NCI-H460 (cell line): ENCODE results near the gene C16orf78. TPM values are rescaled to one million over a fixed set of nuclear protein-coding genes. Genes with fewer than 3 reads are reported as not detected.

Experiments used
- DNase-seq: peaks from one replicate; pipeline ENCODE4 v3.0.0-alpha.2; 2016; ENCODE audit warnings: low read depth; ENCODE audit errors: extremely low read depth
- total RNA-seq: library from RNA; depleted of rRNA; stranded (reverse); fragments of >200 nt; shearing (Covaris generic); gene quantifications from 2 replicates; pipeline ENCODE4 v1.2.3, GENCODE V29; 2014; rRNA removed

Gene C16orf78
- total RNA-seq, 1 experiment from 2014 or later: not detected

- DNase-seq: no peak
These were observed 55.2 kb downstream of the C16orf78 start for GRCh38 chr16:49428808-49429207.

- no peak for DNase-seq
These were observed 57.4 kb downstream of the C16orf78 start for GRCh38 chr16:49431040-49431439.

- no peak for DNase-seq
These were observed 58.1 kb downstream of the C16orf78 start for GRCh38 chr16:49431591-49432290.

DNA sequence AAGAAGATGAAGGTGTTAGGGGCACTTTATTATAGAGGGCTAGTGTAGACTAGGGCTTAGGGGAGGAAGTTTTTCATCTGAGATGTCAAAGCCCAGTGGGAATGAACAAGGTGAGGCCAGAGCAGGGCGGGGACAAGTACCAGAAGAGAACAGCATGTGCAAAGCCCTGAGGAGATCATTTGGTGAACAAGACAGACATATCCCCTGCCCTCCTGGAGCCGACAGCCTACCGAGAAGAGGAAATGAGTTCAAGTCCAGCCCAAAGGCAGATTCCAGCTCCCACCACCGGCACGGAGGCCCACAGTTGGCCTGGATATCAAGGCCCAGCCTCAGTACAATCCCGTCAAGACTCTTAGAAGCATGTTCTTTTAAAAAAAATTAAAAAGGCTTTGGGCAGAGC, 61.1 kb downstream of the C16orf78 start:
- no peak for DNase-seq

DNA sequence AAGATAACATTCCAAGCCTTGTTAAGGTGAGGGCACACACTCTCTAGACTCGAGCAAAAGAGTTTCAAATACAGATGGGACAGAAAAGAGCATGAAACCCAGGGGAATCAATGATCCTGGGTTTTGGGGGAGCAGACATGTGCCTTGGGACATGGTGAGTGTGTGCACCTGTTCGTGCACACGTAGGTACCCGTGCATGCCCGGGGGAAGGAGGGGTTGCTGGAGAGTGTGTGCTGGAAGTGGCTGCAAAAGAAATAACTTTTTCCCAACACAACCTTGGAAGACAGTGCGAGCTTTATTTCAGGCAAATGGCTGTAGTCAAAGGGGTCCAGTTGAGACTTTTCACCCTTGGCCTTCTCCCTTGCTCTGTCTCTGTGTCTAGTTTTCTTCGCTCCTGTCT, 62.6 kb downstream of the C16orf78 start:
- no peak for DNase-seq

GRCh38 chr16:49437344-49437743, 63.7 kb downstream of the C16orf78 start:
- DNase-seq: no peak

DNA sequence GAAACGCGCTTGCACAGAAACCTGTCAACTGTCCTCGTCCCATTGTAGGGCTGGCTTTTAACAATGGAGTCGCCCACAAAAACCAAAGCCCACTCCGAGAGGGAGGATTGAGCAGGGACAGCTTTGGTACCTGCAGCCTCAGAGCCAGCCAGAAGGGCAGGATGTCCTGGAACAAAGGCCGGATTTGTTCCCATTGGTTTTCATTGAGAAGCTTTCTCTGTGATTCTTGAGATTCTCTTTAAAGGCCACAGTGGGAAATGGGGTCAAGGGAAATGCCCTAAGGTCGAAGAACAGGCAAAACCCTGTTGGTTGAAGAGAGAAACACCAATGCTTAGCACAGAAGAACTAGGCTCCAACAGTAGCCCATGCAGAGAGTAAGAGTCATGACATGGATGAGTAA, 65.4 kb downstream of the C16orf78 start:
- DNase-seq: no peak

DNA sequence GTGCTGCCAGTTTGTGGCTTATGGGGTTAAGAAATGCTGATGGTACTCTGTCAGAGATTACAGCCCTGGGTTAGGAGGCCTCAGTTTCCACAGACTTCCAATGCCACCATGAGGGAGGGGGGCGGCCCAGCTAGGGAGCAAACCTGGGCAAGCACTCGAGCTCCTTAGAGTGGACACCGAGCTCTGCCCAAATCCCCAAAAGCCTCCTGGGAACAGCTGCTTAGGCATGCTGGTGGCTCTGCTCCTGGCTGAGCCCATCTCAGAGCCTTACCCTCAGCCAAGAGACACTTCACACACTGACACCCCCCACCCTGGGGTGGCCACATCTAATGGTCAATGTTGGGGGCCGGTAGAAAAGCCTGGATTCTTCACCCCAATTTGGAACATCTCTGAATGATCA, 66.1 kb downstream of the C16orf78 start:
- no peak for DNase-seq

- no peak for DNase-seq
These were observed 66.8 kb downstream of the C16orf78 start for GRCh38 chr16:49440156-49441065.

DNA sequence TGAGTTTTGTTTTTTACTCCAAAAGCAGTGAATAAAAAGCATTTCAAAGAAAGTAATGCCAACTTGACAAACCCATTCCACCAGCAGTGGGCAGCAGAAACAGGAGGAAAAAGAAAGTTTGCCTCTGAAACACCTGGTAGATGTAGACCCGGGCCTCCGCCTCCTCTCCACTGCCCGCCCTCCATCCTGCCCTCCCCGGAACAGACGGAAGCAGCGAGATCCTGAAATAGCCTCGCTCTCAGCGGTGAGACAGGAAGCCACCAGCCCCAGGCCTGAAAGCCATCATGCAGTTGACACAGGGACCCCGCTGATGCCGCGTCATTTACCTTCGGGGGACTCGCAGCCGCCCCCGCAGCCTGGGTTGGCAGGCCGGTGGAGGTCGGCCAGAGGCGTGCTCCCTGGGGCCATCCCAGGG, 67.8 kb downstream of the C16orf78 start:
- no peak for DNase-seq

- DNase-seq: no peak
These were observed 69.2 kb downstream of the C16orf78 start for GRCh38 chr16:49442805-49443204.

GRCh38 chr16:49443576-49443975, 70.0 kb downstream of the C16orf78 start:
- no peak for DNase-seq

GRCh38 chr16:49446805-49447204, 73.2 kb downstream of the C16orf78 start:
- DNase-seq: no peak

Other genes with a start within 250 kb of the C16orf78 start
- 0.05 TPM in 1 of 2 replicates, not detected in the other for gene CBLN1, start 92.0 kb upstream of the C16orf78 start, total RNA-seq